NCI-H2107 treated with DMSO at 0.1 percent for 48 hours (cell line): ENCODE measurements around the gene RNF144A.

Source experiments
- DNase-seq: peaks from one replicate; lab custom pipeline; 2025; ENCODE audit not compliant: unreplicated experiment; lab: John Stamatoyannopoulos, UW

The RNF144A gene

DNA sequence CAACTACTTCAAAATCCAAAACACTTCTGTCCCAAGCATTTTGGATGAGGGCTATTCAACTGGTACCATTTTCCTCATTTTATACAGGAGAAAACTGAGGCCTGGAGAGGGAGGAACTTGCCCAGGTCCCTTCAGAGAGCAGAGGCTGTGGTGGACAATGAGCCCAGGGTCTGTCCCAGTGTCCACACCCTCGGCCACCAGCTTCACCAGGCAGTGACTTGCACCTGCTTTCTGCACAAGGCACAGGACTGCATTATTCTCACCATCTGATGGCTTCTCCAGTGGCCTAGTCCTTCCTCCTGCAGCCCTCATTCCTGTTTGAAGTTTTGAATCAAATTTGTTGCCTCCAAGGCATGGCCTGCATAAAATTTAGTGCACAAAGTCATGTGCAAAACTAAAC, 53.3 kb downstream of the RNF144A start:
- DNase-seq = no peak

- no peak for DNase-seq
Measured at GRCh38 chr2:6970976-6971480, 53.8 kb downstream of the RNF144A start.

DNA sequence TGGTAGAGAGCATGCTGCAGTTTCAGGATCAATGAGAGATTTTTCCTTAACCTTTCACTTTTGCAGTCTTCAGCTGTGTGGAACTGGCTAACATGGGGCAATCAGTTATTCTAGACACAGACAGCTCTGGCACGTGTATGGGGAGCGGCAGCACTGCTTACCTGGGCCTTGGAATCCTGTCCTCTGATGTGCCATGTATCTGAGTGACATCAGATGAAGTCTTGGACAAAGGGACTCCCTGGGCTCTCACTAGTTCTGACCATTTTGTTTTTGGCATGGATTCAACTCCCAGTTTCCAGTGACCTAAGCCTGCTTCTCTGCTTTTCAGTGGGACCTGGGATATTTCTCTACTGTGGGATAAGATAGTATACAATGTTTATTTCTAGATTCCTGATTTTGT, 54.3 kb downstream of the RNF144A start:
- no peak for DNase-seq

GRCh38 chr2:6972067-6972710, 55.0 kb downstream of the RNF144A start:
- DNase-seq = no peak

GRCh38 chr2:6973895-6974545, 56.8 kb downstream of the RNF144A start:
- DNase-seq = no peak

- DNase-seq = no peak
Measured at GRCh38 chr2:6975988-6976387, 58.8 kb downstream of the RNF144A start.

DNA sequence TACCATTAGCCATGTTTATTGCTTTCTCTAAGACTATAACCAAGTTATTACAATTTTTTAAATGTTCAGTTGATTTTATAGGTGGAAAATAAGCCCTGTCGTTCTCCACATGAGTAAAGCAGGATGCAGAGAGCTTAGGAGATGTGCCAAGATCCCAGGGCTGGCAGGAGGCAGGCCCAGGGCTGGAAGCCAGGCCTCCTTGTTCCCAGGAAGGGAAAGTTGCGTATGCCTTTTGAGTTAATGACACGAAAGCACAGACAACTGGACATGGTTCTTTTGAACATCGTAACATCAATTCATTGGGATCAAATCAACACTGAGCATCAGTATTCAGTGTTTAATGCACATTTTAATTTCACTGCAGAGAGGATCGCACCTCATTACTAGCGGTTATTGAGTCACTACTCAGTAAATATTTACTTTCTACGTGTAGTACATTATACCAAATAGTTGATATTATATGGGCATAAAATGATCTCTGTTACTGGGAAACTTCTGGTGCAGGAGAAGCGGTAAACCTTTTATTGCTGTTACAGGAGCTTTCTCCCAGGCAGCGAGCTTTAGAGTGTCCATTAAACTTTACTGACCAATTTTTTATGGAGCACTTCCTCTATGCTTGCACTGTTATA, 60.0 kb downstream of the RNF144A start:
- no peak for DNase-seq

DNA sequence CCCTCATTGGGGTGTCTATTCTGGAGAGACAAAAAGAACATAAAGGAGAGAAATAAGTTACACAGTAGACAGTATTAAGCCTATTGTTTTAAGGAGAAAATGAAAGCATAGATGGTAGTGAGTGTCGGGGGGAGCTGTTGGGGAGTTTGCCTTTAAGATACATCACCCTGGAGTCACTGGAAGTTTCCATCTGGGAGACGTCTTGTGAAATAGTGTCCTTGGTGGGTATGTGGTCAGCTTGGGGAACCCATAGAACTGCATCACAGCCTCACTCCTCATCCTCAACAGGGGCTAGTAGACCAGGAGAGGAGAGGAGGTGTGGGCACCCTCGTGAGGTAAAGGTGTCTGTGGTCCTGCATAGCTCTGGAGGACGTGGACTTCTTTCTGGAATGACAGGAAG, 60.6 kb downstream of the RNF144A start:
- DNase-seq = no peak

- no peak for DNase-seq
Measured at GRCh38 chr2:6978991-6979390, 61.8 kb downstream of the RNF144A start.

DNA sequence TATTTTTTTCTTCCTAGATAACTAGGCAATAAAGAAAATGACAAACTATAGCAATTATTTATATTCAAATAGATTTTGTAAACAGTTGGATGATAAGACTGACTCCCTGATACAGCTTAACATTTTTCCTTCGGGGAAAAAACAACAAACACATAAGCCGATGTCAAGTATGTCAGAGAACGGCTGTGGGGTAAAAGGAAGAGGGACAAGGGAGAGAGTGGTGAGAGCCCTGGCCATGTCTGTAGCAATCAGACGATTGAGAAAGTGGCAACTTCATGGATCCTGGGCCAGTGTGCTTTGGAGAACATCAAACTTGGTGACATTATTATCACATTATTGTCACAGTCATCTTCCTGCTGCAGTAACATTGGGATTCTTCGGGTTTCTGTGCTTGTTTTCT, 65.2 kb downstream of the RNF144A start:
- DNase-seq = no peak

- no peak for DNase-seq
Measured at GRCh38 chr2:6982934-6983589, 65.8 kb downstream of the RNF144A start.

GRCh38 chr2:6986301-6986911, 69.2 kb downstream of the RNF144A start:
- DNase-seq = peak; percentile 37

DNA sequence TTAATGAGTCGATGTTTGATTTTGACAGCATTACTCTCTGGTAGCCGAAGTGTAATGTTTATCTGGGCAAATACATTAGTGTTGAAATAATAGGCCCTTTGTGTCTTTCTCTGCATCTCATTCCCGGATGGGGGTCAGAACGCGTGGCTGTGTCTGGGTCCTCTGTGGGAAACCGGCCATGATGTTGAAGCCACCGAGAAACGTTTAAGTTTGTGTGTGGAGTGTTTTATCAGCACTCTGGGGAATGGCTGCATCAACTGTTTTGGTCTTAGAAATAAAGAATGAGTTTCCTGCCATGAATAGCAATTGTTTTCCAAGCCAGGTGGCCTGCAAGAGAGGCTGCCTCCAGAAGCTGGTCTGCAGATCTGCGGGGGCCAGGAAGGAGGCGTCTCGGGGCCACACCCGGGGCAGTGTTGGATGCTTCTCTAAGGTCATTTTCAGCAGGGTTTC, 69.7 kb downstream of the RNF144A start:
- peak; percentile 45 for DNase-seq

DNA sequence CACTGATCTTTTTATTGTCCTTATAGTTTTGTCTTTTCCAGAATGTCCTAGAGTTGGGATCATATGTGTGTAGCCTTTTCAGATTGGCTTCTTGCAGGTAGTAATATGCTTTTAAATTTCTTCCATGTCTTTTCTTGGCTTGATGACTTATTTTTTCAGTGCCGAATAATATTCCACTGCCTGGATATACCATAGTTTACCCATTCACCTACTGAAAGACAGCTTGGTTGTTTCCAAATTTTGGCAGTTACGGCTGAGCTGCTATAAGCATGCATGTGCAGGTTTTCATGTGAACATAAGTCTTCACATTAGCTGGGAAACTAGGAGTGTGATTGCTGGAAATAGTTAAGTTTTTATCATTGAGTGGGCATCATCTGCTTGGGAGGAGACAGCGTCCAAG, 73.7 kb downstream of the RNF144A start:
- no peak for DNase-seq

DNA sequence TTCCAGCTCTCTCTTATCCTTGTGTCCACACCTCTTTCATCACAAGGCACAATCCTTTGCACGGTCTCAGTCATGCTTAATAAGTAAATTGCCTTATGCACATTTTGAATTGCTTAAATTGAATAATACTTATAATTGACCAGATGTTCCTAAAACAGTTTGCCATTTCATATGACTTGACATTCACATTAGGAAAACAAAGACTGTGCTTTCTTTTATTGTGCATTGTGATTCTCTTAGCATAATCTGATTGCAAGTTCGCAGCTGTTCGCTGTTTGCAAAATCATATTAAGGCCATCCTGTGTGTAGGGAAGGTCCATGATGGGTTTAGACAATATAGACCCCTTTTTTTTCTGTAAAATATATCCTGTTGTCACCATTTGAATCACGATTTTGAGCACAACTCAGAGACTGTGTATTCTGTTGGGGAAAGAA, 75.6 kb downstream of the RNF144A start:
- no peak for DNase-seq

GRCh38 chr2:6993229-6993640, 76.0 kb downstream of the RNF144A start:
- DNase-seq = no peak

GRCh38 chr2:6993936-6994335, 76.7 kb downstream of the RNF144A start:
- no peak for DNase-seq

- no peak for DNase-seq
Measured at GRCh38 chr2:6994536-6995128, 77.4 kb downstream of the RNF144A start.

DNA sequence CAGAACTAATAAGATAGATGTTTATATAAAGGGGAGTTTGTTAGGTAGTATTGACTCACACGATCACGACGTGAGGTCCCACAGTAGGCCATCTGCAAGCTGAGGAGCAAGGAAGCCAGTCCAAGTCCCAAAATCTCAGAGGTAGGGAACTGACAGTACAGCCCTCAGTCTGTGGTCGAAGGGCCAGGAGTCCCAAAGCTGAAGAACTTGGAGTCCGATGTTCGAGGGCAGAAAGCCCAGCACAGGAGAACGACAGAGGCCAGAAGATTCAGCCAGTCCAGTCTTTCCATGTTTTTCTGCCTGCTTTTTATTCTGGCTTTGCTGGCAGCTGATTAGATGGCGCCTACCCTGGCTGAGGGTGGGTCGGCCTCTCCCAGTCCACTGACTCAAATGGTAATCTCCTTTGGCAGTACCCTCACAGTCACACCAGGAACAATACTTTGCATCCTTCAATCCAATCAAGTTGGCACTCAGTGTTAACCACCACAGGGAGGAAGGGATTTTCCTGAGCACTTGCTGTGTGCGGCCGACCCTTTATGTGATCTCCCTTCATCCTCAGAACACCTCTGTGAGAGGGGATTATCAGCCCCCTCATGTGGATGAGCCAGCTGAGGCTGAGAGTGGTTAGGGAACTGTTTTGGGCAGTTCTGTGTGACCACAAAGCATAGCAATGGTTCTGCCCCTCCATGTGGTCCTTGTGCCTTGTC, 78.3 kb downstream of the RNF144A start:
- no peak for DNase-seq

- no peak for DNase-seq
Measured at GRCh38 chr2:6999211-6999877, 82.1 kb downstream of the RNF144A start.
